GM19324 (cell line): ENCODE measurements around the gene COX19.
"Not testable (repeated sequence)": the region's sequence is repeated elsewhere in the genome, so short reads cannot be mapped to it uniquely, and the experiment has no call there.

Source experiments
- ATAC-seq: cut with Tn5 transposase; IDR thresholded peaks from one replicate; pipeline ENCODE4 v1.9.1; 2021; ENCODE audit warnings: mild to moderate bottlenecking, moderate library complexity; ENCODE audit not compliant: unreplicated experiment, low FRiP score

COX19 gene

DNA sequence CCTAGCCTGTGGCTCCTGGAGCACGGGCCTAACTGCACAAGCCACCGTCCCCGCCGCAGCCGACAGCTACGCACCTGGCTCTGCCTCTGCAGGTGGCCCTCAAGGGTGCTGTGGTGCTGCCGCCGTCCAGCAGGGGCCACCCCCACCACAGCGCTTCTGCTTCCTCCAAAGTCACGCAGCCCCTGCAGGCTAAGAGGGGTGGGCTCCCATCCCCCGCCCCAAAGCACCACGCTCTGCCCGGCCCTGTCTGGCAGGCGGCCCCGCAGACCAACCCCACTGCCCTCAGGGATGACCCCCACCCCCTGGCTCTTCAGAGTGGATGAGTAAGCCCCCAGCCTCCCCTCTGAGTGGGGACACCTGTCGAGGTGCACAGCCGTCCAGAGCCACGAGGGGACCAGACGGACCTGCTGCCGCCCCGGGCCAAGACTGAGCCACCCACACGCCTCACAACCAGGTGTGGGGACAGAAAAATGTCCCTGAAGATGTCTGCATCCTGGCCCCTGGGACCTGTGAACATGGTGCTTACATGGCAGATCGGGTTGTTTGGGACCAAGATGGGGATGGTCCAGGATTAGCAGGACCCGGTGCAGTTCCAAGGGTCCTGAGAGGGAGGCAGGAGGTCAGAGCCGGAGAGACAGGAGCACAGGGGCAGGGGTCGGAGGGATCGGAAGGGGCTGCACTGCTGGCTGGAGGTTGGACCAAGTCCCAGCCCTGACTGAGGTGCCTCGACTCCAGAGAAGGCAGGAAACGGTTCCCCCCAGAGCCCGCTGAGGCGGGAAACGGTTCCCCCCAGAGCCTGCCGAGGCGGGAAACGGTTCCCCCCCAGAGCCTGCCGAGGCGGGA is 11.9 kb downstream of the COX19 start:
- ATAC-seq, result no peak

DNA sequence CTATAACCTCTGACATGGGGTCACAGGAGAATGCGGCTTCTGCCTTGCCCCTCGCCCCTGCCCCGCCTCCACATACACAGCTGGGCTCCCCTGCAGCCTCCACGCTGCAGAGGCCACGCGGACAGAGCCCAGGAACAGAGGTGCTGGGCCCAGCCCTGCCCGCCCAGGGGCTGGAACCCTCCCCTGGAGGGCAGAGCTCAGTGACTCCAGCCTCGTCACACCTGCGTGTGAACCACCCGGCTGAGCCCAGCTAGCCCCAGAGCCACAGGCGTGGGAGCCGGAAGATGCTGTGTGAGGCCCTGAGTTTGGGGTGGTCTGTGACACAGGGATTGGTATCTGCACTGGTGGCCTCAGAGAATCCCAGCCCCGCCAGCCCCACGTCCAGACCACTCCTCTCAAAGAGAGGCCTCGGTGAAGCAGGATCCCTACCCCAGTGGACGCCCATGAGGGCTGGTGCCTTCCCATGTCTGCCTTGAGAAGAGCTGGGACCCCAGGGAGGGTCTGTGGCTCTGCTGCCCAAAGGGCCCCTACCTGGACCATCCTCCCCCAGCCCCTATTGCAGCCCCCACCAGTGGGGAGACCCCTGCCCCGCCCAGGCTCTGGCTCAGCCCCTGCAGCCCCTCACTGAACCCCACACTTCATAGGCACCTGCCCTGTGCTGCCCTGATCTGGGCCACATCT is 12.8 kb downstream of the COX19 start:
- no peak for ATAC-seq

DNA sequence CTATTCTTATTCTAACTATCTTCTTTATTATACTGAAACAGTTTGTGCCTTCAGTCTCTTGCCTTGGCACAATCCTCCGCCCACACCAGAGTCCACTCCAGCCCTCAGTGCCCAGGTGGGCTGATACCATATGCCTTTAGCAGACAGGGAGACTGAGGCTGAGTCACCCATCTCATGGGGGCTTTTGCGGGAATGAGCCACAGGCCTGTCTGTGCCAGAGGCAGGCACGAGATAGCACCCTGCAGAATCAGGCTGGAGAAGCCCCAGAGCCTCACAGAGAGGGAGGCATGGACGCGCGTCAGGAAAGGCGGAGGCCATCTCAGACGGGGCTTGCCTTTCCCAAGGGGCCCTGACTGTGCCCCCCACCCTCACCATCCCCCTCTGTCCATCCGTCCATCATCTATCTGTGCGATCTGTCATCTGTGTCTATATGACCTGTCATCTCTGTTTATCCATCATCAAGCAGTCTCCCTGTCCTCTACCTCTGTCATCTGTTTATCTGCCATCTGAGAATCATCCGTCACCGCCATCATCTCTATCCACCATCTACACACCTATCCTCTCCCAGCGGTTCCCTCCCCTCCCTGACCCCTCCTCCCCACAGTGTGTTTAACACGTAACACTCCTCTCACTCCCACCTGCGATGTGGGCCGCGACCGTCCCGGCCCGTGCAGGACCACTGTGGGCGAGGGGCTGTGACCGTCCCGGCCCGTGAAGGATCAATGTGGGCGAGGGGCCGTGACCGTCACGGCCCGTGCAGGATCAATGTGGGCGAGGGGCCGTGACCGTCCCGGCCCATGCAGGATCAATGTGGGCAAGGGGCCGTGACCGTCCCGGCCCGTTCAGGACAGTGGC is 13.6 kb downstream of the COX19 start:
- no peak for ATAC-seq

DNA sequence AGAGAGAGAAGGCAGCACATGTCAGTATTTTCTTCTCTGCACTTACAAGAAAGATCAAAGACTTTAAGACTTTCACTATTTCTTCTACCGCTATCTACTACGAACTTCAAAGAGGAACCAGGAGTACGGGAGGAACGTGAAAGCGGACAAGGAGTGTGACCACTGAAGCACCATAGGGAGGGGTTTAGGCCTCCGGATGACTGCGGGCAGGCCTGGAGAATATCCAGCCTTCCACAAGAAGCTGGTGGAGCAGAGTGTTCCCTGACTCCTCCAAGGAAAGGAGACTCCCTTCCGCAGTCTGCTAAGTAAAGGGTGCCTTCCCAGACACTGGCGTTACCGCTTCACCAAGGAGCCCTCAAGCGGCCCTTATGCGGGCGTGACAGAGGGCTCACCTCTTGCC is 14.4 kb downstream of the COX19 start:
- ATAC-seq, result not testable (repeated sequence)

DNA sequence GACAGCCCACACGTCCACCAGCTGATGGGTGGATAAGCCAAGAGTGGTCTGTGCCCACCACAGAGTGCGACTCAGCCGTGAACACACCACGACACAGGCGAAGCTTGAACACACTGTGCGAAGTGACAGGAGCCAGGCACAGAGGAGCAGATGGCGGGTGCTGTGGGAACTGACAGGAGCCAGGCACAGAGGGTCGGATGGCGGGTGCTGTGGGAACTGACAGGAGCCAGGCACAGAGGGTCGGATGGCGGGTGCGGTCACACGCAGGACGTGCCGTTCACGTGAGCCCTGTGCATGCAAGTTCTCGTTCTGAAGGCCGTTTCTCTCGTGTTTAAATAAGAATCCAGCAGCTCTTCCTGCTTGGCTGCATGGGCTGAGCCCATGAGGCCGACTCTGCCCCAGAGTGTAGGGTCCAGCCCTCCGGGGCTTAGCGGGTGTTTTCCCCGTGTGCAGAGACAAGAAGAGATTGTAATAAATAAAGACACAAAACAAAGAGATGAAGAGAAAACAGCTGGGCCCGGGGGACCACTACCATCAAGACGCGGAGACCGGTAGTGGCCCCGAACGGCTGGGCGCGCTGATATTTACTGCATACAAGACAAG is 15.0 kb downstream of the COX19 start:
- no peak for ATAC-seq

DNA sequence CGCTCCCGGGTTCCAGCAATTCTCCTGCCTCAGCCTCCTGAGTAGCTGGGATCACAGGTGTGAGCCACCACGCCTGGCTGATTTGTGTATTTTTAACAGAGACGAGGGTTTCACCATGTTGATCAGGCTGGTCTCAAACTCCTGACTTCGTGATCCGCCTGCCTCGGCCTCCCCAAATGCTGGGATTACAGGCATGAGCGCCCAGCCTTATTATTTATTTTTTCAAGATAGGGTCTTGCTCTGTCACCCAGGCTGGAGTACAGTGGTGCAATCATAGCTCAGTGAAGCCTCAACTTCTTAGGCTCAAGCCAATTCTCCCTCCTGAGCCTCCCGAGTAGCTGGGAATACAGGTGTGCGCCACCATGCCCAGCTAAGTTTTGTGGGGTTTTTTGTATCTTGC is 15.6 kb downstream of the COX19 start:
- not testable (repeated sequence) for ATAC-seq

DNA sequence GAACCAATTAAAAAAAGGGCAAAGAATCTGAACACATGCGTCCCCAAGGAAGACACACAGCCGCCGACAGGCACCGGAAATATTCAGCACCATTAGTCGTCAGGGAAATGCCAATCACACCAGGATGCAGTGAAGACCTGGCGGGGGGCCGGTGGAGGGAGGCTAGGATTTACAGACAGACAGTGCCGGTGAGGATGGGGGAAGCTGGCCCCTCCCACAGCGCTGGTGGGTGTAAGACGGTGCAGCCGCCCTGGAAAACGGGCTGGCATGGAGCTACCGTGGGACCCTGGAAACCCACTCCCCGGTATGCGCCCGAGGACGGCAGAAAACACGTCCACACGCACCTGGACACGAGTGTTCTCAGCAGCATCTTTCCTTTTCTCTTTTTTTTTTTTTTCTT is 16.1 kb downstream of the COX19 start:
- no peak for ATAC-seq

DNA sequence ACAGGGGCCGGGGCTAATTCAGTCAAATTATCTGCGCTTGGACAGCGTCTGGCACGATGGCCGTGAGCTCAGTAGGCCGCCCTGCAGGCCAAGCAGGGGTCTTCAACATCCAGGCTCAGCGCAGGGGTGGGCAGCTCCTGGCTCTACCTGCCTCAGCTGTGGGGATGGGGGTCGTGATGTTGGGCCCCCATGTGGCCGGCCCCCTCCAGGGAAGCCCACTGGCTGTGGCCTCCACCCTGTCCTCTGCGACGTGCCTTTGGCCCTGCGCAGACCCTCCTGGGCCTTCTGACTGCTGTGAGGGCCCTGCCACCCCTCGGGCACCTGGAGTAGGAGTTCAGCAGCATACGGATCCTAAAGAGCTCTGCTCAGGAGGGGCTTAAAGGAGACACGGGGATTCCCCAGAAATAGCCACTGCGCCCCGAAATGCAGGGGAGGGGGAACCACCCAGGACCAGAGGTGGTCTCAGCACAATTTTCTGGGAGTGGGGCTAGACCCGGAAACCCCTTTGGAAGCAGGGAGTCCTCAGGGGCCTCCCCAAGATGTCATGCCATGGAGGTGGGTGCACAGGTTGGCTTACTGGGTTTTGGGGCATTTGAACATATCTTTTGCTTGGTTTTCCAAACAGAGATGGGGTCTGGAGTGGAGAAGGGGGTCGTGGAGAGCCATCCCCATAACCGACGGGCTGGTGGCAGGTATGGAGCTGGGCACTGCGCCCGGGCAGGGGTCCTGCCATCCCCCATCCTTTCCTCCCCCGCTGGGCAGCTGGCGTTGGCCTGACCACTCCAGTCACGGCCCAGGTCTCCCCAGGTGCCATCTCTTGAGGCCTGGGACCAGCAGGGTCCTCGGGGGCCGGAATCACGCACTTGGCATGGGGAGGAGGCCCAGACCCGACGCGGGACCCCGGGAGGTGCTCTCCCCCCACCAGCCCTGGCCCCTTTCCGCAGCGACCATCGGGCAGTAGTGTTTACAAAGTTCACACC is 16.8 kb downstream of the COX19 start:
- no peak for ATAC-seq

DNA sequence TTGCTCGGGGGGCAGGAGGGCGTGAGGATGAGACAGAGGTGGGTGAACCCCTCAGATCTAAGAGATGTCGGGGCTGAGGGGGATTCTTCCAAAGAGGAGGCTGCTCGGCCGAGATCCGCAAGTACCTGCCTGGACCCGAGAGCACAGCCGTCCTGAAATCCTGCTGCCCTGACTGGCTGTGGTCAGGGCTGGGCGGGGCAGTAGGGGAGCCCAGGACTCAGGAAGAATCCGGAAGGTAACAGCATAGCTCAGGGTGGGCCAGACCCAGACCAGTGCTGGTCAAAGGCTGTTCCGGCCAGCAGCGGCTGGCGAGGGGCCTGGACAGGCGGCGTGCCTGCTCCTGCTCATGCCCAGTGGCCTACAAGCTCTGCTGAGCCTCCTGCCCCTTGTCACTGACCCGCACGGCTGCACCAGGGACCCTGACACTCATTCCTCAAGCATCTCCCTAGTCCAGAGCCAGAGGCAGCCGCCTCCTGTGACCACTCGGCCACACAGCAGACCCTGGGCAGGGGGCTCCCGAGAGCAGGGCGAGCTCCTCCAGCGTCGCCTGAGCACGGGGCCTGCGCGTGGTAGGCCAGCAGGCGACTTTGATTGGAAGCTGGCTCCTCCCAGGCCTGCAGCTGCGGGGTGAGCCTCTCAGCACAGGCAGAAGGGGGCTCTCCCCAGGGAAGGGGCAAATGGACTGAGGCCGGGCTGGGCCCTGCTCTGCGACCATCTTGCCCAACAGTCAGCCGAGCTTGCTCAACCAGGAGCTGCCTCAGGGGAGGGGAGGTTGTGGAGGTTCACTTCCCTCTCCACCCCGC is 17.7 kb downstream of the COX19 start:
- ATAC-seq, result no peak

DNA sequence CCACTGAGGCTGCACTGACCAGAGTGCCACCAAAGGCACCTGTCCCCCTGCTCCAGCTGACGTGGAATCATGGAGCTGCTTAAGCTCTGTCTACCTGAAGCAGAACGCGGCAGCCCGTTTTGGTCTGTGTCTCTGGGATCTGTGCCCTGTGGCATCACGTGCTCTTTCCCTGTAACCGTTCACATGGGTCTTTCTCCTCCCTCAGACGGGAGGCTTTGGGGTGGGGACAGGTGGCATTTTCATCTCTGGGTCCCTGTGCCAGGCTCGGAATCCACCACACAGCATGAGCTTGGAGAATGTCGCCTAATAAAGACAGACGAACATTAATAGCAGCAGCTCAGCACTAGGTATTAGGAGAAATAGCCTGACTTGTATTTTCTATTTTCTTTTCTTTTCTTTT is 19.3 kb downstream of the COX19 start:
- no peak for ATAC-seq

DNA sequence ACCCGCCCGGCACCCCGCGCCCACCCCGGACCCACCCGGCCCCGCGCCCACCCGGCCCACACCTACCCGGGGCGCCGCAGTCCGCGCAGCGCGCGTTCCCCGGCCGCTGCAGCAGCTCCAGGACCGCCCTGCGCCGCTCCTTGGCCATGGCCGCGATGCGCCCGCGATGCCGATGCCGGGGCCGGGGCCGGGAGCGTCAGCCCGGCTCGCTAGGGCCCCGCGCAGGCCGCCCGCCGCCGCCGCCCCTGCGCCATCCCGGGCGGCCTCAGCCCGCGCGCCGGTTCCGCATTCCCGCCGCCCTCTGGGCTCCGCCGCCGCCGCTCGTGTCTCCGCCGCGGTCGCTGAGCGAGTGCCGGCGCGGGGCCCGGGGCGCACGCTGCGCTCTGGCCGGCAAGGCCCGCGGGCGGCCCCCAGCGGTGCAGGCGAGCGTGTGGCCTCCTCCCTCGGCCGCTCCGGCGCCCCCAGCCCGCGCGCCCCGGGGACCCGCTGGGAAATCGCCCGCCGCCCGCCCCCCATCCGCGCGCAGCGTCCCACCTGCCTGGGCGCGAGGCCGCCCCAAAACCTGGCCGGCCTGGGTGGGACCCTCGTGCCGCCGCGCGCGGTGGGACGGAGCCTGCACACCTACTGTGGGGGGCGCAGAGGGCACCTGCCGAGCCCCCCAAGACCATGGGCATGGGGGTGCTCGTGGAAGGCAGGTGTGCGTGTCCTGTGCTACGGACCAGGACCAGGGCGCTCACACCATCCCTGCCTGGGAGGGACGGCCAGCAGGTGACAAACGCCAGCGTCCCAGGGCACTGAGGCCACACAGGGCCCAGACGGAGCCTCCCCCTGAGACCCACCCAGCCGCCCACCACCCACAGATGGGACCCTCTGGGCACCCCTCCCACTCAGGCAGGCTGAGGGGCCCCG is 20.8 kb downstream of the COX19 start, which contains the start of gene ADAP1:
TSS of gene ADAP1 (minus strand) at position 351 of the 909 bp plus-strand sequence. CDS start at position 148, 203 bp downstream.
- ATAC-seq, result peak; percentile 57

DNA sequence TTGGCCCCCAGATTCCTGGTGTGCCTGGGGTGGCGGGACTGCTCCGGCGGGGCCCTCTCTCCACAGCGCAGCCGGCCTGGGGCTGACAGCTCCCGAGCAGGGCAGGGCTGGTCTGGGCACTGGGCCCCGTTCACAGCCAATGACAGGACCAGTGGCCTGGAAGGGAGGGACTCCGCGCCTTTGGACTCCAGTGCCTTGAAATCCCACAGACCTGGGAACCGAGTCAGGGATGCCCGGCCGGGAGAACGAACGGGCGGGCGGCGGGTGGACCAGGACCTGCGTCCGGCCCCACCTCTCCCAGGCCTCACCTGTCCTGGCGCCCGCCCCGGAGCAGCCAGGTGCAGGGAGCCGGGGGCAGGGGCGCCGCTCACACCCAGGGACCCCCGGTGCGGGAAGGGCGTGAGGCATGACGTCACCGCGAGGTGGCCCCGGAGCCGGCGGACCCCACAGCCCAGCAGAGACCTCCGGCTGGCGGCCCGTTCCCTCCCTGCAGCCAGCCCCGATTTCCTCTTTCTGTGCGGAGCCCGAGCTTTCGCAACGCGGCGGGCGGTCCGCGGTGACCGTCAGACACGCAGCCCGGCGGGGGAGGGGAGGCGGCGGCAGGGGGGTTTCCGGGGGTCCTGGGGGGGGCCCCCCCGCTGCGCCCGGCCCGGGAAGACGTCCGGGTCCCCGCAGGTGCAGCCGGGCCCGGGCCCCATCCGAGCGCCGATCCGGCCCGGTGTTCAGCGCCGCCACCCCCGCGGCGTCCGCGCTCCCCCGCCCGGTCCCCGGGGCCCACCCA is 21.6 kb downstream of the COX19 start:
- ATAC-seq, result peak; percentile 32

DNA sequence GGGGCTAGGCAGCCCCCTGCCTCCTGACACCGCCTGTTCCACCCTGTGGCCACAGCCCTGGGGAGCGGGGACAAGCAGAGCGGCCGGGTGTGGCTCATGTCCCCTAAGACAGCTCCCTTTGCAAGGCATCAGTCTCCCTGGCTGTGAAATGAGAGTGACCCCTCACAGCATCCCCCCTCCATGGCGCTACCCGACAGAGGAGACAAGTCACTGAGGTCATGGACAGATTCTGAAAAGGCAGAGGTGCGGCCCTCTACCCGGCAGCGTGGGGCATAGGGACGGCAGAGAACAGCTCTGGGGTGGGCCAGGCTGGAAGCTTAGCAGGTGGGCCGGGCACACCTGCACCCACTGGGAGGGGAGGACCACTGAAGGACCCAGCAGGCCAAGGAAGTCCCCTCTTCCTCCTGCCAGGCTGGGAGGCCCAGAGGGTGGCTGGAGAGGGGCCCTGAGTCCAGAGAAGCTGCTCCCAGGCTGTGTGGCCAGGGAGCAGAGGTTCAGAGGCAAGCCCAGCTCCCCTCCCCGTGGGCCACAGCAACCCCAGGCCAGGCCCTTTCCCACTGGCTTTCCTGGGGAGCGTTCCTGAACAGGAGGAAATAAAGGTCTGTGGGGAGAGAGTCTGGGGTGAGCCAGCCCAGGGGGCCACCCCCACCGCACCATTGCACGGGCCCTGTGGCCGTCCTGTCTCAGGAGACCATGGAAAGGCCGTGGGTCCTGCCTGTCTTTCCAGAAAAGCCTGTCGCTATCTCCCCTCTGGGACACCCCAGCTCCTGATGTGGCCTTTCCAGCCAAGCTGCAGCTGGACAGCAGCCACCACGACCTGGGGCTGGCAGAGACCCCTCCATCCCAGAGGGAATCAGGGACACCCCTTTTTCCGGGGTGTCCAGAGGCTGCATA is 22.6 kb downstream of the COX19 start:
- no peak for ATAC-seq

DNA sequence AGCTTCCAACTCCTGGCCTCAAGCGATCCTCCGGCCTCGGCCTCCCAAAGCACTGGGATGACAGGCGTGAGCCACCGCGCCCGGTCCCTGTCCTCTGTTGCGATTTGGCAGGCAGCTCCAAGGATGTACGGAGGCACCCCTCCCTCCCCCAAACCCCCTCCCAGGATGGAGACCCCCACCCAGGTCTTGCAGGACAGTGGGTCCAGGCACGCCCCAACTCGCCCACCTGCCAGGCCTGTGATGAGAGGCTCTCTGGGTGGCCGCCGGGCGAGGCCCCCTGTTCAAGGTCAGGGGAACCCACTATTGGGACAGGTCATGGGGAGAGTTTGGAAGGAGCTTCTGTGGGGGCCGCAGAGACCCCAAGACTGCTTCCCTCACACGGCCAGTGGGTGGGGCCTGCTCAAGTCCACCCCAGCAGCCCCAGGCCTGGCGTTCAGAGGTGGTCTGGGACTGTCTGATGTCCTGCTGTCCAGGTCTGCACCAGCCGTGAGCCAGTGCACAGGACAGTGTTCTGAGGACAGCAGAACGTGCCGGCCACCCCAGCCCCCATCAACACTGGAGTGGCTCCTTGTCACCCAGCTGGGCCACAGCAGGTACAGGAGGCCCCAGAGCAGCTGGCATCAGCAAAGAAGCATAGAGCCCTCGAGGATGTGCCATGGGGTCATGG is 23.3 kb downstream of the COX19 start:
- ATAC-seq, result no peak
